CD4-positive, alpha-beta T cell treated with Interleukin-17A for 4 hours (primary cell): ENCODE results near the gene HIC1.

Source experiments
- DNase-seq: peaks from one replicate; pipeline ENCODE4 v3.0.0-alpha.2; 2020; ENCODE audit warnings: mixed read lengths

HIC1 gene

GRCh38 chr17:2107506-2107905 is 52.6 kb downstream of the HIC1 start:
- DNase-seq = no peak

- no peak for DNase-seq
Measured at GRCh38 chr17:2108170-2108569, 53.3 kb downstream of the HIC1 start.

- DNase-seq = no peak
Measured at GRCh38 chr17:2110436-2110835, 55.5 kb downstream of the HIC1 start.

- no peak for DNase-seq
Measured at GRCh38 chr17:2111691-2112090, 56.8 kb downstream of the HIC1 start.
